OCI-LY3 (cell line): ENCODE measurements around the gene FXYD5.

Experiments used
- H2AFZ ChIP-seq: fragments of 200-600, 300-600 bp; shearing (Covaris generic); 2 replicates; pipeline ENCODE4 v1.6.0; 2014; ENCODE audit warnings: antibody characterized with exemption, low read depth, low read length
- H3K27ac ChIP-seq: fragments of 200-600, 300-600 bp; sonication (generic); 2 replicates; pipeline ENCODE4 v1.5.1; 2014; ENCODE audit warnings: mild to moderate bottlenecking, low read length, moderate library complexity, mixed read lengths
- H3K27me3 ChIP-seq: fragments of 200-600, 300-600 bp; sonication (generic); 2 replicates; pipeline ENCODE4 v1.6.1; 2014; ENCODE audit warnings: low read depth, low read length, mixed read lengths
- H3K36me3 ChIP-seq: fragments of 200-600, 300-600 bp; sonication (generic); replicated peaks from 2 replicates; pipeline ENCODE3; 2014; ENCODE audit warnings: low read depth, low read length, mixed read lengths
- H3K4me1 ChIP-seq: fragments of 300-600, 200-600 bp; sonication (generic); 2 replicates; pipeline ENCODE4 v1.6.1; 2014; ENCODE audit warnings: low read length, mixed read lengths
- H3K4me2 ChIP-seq: fragments of 200-600, 300-600 bp; sonication (generic); 2 replicates; pipeline ENCODE4 v1.6.1; 2014; ENCODE audit warnings: low read length, mixed read lengths
- H3K4me3 ChIP-seq: fragments of 300-600, 200-600 bp; sonication (generic); 2 replicates; pipeline ENCODE4 v1.5.1; 2014; ENCODE audit warnings: antibody characterized with exemption, mild to moderate bottlenecking, low read length, moderate library complexity
- H3K79me2 ChIP-seq: fragments of 300-600, 200-600 bp; shearing (Covaris generic); 2 replicates; pipeline ENCODE4 v1.6.1; 2014; ENCODE audit warnings: mild to moderate bottlenecking, low read length, mixed read lengths
- H3K9ac ChIP-seq: fragments of 300-600, 200-600 bp; shearing (Covaris generic); 2 replicates; pipeline ENCODE4 v1.6.0; 2014; ENCODE audit warnings: mild to moderate bottlenecking, low read length, moderate library complexity
- H3K9me3 ChIP-seq: fragments of 200-600, 300-600 bp; shearing (Covaris generic); 2 replicates; pipeline ENCODE4 v1.6.1; 2014; ENCODE audit warnings: low read length, mixed read lengths; ENCODE audit not compliant: insufficient read depth
- H4K20me1 ChIP-seq: fragments of 200-600, 300-600 bp; sonication (generic); 2 replicates; pipeline ENCODE4 v1.6.1; 2016; ENCODE audit warnings: low read length, mixed read lengths; ENCODE audit not compliant: insufficient read depth
- CTCF ChIP-seq: fragments of 200-600, 300-600 bp; sonication (generic); IDR thresholded peaks from 2 replicates; pipeline ENCODE4 v1.5.1; 2014; ENCODE audit warnings: antibody characterized with exemption, low read length, low read depth
- EZH2phosphoT487 ChIP-seq: fragments of 200-600 bp; shearing (Covaris generic); IDR thresholded peaks from 2 replicates; pipeline ENCODE4 v1.6.1; 2018; ENCODE audit warnings: antibody characterized with exemption, mixed run types, low read depth

FXYD5 gene

GRCh38 chr19:35106291-35106583 is 48.3 kb upstream of the FXYD5 start:
- Histone ChIP-seq H3K4me2 (no peak overlapping the region), H3K27ac (no peak overlapping the region), H3K27me3 (peaks cover 4% of the 10 kb centered on the region; the same call in 1 of the 2 replicates), H4K20me1 (no peaks in the 10 kb centered on the region), H3K4me1 (no peaks in the 10 kb centered on the region), H3K79me2 (no peaks in the 10 kb centered on the region), H2AFZ (no peak overlapping the region), H3K36me3 (no peaks in the 10 kb centered on the region), H3K4me3 (no peak overlapping the region), H3K9ac (no peak overlapping the region), H3K9me3 (no peaks in the 10 kb centered on the region)
- no peak for TF ChIP-seq CTCF
- no peak for TF ChIP-seq EZH2phosphoT487

DNA sequence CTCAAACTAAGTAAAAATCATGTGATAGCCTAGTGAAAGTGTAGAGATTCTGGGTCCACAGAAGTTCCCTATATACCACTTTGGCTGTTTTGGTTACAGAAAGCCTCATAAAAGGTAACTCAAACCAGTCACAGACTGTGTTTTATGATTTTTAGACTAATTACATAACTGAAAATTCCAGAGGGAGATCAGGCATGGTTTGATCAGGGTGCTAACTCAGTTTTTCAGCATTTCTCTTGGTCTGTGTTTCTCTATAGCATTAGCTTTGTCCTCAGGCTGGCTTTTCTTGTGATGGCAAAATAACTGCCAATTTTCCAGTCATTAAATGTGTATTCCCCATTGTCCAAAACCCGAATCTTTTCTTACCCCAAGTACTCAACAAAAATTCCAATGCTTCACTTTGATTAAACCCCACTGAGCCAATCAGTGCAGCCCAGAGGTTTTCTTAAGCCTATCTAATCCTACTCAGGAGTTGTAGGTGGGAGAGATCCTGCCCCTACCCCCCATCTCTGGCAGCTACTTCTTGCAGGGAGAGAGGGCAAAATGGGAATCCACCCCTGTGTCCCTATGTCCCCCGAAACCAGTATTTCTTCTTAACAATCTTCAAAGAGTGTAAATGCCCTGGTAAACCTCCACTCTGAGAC is 47.5 kb upstream of the FXYD5 start:
- H3K27me3 ChIP-seq, result peaks cover 4% of the 10 kb centered on the region; the same call in 1 of the 2 replicates
- no peak overlapping the region for H3K9ac ChIP-seq
- H3K9me3 ChIP-seq, result no peaks in the 10 kb centered on the region
- no peak overlapping the region for H3K4me2 ChIP-seq
- H2AFZ ChIP-seq, result no peak overlapping the region
- no peak for TF ChIP-seq CTCF
- no peak for TF ChIP-seq EZH2phosphoT487
- H3K27ac ChIP-seq, result no peak overlapping the region
- H3K36me3 ChIP-seq, result no peaks in the 10 kb centered on the region
- H3K4me3 ChIP-seq, result no peak overlapping the region
- H3K4me1 ChIP-seq, result no peaks in the 10 kb centered on the region
- no peaks in the 10 kb centered on the region for H4K20me1 ChIP-seq
- no peaks in the 10 kb centered on the region for H3K79me2 ChIP-seq

GRCh38 chr19:35107545-35107944 is 47.0 kb upstream of the FXYD5 start:
- H3K27me3 ChIP-seq, result peaks cover 4% of the 10 kb centered on the region; the same call in 1 of the 2 replicates

DNA sequence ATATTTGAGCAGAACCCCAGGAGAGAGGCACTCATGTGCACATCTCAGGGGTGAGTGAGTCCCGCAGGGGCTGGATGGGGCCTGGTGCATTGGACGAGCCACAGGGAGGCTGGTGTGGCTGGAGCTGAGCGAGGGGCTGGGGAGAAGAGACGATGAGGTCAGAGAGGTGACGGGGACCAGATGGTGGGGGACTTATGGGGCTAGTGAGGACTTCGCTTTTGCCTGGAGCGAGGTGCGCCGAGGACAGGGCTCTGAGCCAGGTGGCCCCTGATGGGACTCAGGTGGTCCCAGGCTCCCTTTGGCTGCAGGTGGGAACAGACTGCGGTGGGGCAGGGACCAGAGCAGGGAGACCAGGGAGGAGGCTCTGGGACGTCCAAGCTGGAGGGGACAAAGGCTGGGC is 45.8 kb upstream of the FXYD5 start:
- H3K9me3 ChIP-seq, result no peaks in the 10 kb centered on the region
- no peak overlapping the region for H3K27ac ChIP-seq
- H3K4me3 ChIP-seq, result no peak overlapping the region
- no peaks in the 10 kb centered on the region for H3K79me2 ChIP-seq
- no peaks in the 10 kb centered on the region for H3K36me3 ChIP-seq
- H2AFZ ChIP-seq, result no peak overlapping the region
- no peak overlapping the region for H3K9ac ChIP-seq
- peaks cover 4% of the 10 kb centered on the region; the same call in 1 of the 2 replicates for H3K27me3 ChIP-seq
- no peaks in the 10 kb centered on the region for H4K20me1 ChIP-seq
- H3K4me1 ChIP-seq, result no peaks in the 10 kb centered on the region
- TF ChIP-seq CTCF (no peak), EZH2phosphoT487 (no peak)
- no peak overlapping the region for H3K4me2 ChIP-seq

More at GRCh38 chr19:35107545-35107944, 47.0 kb upstream of the FXYD5 start:
- H3K4me2 ChIP-seq, result no peak overlapping the region
- H2AFZ ChIP-seq, result no peak overlapping the region
- no peak overlapping the region for H3K9ac ChIP-seq
- no peaks in the 10 kb centered on the region for H3K9me3 ChIP-seq
- H3K36me3 ChIP-seq, result no peaks in the 10 kb centered on the region
- H3K79me2 ChIP-seq, result no peaks in the 10 kb centered on the region
- H3K4me3 ChIP-seq, result no peak overlapping the region
- H4K20me1 ChIP-seq, result no peaks in the 10 kb centered on the region
- H3K4me1 ChIP-seq, result no peaks in the 10 kb centered on the region
- TF ChIP-seq EZH2phosphoT487, result no peak
- TF ChIP-seq CTCF, result no peak
- no peak overlapping the region for H3K27ac ChIP-seq
